Lower leg skin (tissue), 4 donors: ENCODE results near the gene KCNA2. TPM values are rescaled to one million over a fixed set of nuclear protein-coding genes. Genes with fewer than 3 reads are reported as not detected.

Experiments used
- DNase-seq, 2 donors: peaks; one replicate each; pipeline ENCODE4 v3.0.0-alpha.2; 2019; ENCODE audit warnings: low spot score in 2 of 2
- H3K4me3 ChIP-seq: fragments of 200-600 bp; sonication (generic); 2 replicates; pipeline ENCODE4 v1.5.1; 2017; ENCODE audit warnings: mild to moderate bottlenecking, low read depth; ENCODE audit not compliant: poor library complexity, severe bottlenecking
- CTCF ChIP-seq, 3 donors: fragments of 450-650 bp; IDR thresholded peaks; one replicate each; pipeline ENCODE4 v1.5.1; 2016; ENCODE audit warnings: antibody characterized with exemption in 3 of 3, mild to moderate bottlenecking in 3 of 3, moderate library complexity in 2 of 3
- POLR2A ChIP-seq, 2 donors: fragments of 450-650 bp; IDR thresholded peaks; one replicate each; pipeline ENCODE4 v1.6.1; 2016 to 2017; ENCODE audit warnings: antibody characterized with exemption in 2 of 2, mild to moderate bottlenecking in 1 of 2, moderate library complexity in 1 of 2
- WGBS, 2 donors: methylation state at CpG; one replicate each; pipeline ENCODE4 v1.1.5; 2018; 5-methylcytosine and 5-hydroxymethylcytosine counted together
- intact Hi-C: fragments of 100-400 bp; cut with DNase I; formaldehyde crosslinking; loops from one replicate; pipeline ENCODE4 v1.15.0; 2023; ENCODE audit warnings: low total_unique reads
- total RNA-seq, 4 donors: library from RNA; depleted of rRNA; stranded (reverse); fragments of >200 nt; gene quantifications; one replicate each; pipeline ENCODE4 v1.1.0, GENCODE V29; 2016

Gene KCNA2
- total RNA-seq, 4 donors from 2014 or later: 0.65 to 0.88 TPM; not detected in 2

DNA sequence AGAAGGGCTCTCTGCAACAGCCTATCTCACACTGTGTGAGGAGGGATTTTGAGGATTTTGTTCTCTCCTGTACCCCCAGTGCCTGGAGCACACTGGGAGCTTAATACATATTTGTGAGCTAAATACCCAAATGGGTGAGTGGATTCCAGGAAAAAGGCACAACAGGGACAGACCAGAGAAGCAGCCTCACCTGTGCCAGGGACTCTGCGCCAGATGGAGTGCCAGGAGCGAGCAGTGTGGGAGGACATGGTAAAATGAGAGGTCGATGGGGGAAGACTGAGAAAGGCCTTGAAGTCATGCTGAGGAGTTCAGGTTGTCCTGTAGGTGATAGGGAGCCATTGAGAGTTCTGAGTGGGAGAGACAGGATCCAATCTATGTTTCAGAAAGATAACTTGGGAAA, 11.0 kb upstream of the KCNA2 start:
- WGBS, 2 donors: 67 to 71% methylated on average over 3 of the region's 3 CpGs
- no peak for TF ChIP-seq POLR2A (IDR thresholded peaks at IDR 0.05)
- no peak for TF ChIP-seq CTCF (IDR thresholded peaks at IDR 0.05)
- intact Hi-C loops: loop anchor here (5.0 kb wide), 1 partner anchor 165 kb away; no protein-coding TSS in a partner anchor
- H3K4me3 ChIP-seq: no peak overlapping the region
- DNase-seq: peak in 1 of 2 donors; percentile 23

DNA sequence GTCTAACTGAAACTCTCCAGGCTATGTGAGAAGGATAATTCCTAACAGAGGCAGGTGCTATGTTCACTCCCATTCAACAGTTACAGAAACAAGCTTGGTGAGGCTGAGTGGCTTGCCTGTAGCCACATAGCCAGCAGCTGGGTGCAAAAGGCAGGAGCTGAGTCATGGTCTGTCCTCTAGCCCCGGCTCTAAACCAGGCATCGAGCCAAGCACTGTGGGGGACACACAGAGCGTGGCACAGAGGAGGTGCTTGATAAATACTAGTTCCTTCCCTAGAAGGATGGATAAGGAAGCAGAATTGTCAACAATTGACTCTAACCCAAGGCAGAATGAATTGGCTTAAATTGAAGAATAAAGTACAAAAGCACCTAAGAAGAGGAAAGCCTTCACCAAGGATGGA, 10.4 kb upstream of the KCNA2 start:
- intact Hi-C loops: loop anchor here (5.0 kb wide), 1 partner anchor 166 kb away; no protein-coding TSS in a partner anchor
- TF ChIP-seq CTCF (IDR thresholded peaks at IDR 0.05): no peak
- no peak for TF ChIP-seq POLR2A (IDR thresholded peaks at IDR 0.05)
- peak in 1 of 2 donors; percentile 43 for DNase-seq
- H3K4me3 ChIP-seq: no peak overlapping the region
- 21 to 25% methylated on average over 3 of the region's 3 CpGs for WGBS, 2 donors

DNA sequence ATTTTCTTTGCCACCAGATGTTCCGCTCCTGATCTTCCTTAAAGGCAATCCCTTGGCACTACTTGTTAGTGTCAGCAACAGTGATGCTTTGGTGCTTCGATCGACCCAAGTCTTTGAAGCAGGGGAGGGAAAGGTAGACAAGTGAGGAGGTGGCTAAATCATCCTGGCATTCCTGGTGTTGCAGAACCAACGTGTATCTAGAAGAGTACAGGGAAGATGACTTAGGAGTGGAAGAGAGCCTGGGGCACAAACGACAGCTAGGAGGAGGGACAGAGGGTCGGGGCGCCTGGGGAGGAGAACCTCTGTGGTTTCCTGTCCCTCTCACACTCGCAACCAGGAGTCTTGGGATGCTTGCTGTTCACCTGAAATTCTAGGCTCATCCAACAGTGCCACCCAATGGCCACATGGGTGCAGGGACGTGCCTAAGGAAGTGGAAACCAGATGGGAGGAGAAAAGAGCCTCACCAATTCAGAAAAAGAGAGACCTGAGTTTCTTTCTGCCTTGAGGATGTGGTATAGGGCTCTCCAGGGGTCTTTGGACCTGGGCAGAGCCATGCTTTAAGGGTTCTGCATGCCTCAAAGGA, 9.5 kb upstream of the KCNA2 start:
- intact Hi-C loops: loop anchor here (5.0 kb wide), 1 partner anchor 167 kb away; no protein-coding TSS in a partner anchor
- no peak overlapping the region for H3K4me3 ChIP-seq
- TF ChIP-seq POLR2A (IDR thresholded peaks at IDR 0.05) (no peak), CTCF (IDR thresholded peaks at IDR 0.05) (peak in 1 of 3 donors; percentile 40)
- DNase-seq: peak; percentile 47 to 81
- whole genome bisulfite sequencing, 2 donors: 16 to 20% methylated on average over 9 of the region's 9 CpGs

DNA sequence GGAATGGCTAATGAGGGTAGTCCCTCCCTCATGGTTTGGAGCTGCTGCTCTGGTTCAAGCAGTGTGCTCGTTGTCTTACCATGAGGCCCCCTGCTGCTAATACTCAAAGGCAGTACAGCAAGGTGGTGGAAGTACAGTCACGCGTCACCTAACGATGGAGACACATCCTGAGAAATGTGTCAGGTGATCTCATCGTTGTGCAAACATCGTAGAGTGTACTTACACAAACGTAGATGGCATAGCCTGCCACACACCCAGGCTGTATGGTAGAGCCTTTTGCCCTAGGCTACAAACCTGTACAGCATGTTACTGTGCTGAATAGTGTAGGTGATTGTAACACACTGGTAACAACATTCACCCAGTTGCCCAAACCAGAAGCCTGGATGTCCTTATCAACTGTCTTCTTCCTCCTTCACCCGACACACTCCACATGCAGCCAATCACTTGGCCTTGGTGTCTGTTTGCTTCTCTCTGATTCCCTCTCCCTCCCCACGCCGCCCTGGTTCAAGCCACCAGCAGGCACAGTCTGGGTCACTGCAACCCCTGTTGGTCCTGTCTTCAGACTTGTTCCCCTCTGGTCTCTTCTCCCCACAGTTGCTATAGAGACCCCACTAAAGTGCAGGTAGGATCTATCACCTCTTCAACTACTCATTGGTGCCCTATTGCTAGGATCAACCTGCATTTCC, 6.0 kb upstream of the KCNA2 start:
- WGBS, 2 donors: 76 to 80% methylated on average over 10 of the region's 10 CpGs
- intact Hi-C loops: no loop called here
- no peak for TF ChIP-seq POLR2A (IDR thresholded peaks at IDR 0.05)
- no peak for TF ChIP-seq CTCF (IDR thresholded peaks at IDR 0.05)
- peak in 1 of 2 donors; percentile 62 for DNase-seq
- no peak overlapping the region for H3K4me3 ChIP-seq

DNA sequence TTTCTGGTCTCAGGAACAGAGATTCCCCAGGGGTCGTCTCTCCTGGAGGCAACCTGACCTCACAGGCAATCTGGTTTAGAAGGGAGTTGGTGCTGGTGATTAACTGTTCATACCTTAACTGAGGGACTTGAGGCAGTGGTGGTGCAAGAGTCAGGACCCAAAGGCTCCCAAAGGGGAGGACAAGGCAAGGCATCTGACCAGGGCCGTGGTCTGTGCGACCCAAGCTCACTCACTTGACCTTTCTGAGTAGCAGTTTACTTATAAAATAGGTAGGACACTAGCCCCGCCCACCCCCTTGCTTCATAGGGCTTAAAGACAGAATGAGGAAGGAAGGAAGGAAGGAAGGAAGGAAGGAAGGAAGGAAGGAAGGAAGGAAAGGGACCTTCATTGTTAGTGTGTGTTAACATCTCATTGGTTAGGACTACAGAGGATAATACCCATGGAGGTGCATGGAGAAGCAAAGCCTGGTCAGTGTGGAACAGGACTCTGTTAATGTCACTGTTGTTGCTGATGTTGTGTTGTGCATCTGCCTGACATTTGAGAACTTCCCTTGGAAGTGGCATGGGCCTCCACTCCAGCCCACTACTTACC, 4.6 kb upstream of the KCNA2 start:
- TF ChIP-seq CTCF (IDR thresholded peaks at IDR 0.05): no peak
- TF ChIP-seq POLR2A (IDR thresholded peaks at IDR 0.05): no peak
- 89 to 93% methylated on average over 4 of the region's 4 CpGs for WGBS, 2 donors
- peak in 1 of 2 donors; percentile 53 for DNase-seq
- H3K4me3 ChIP-seq: no peak overlapping the region
- intact Hi-C loops: no loop called here
